Vagina (tissue), 2 donors: ENCODE measurements around the gene WWOX. TPM values are rescaled to one million over a fixed set of nuclear protein-coding genes. Genes with fewer than 3 reads are reported as not detected.

Source experiments
- DNase-seq, 2 donors: peaks; one replicate each; pipeline ENCODE4 v3.0.0-alpha.2; 2017; ENCODE audit errors: extremely low spot score in 2 of 2
- H3K27ac ChIP-seq: fragments of 200-600 bp; sonication (generic); one replicate; pipeline ENCODE4 v1.5.1; 2019
- H3K27me3 ChIP-seq: fragments of 200-600 bp; sonication (generic); one replicate; pipeline ENCODE4 v1.5.1; 2019
- H3K36me3 ChIP-seq, 2 donors: fragments of 200-600 bp; sonication (generic); one replicate each; pipeline ENCODE4 v1.5.1; 2017 to 2019
- H3K4me1 ChIP-seq: fragments of 200-600 bp; sonication (generic); one replicate; pipeline ENCODE4 v1.5.1; 2019
- H3K4me3 ChIP-seq, 2 donors: fragments of 200-600 bp; sonication (generic); 1 replicate in 1 of 2; 2 replicates in 1 of 2; pipeline ENCODE4 v1.5.1; 2016 to 2019
- H3K9me3 ChIP-seq: fragments of 200-600 bp; sonication (generic); one replicate; pipeline ENCODE4 v1.5.1; 2019
- POLR2A ChIP-seq, 2 donors: fragments of 450-650 bp; IDR thresholded peaks; one replicate each; pipeline ENCODE4 v1.6.1; 2017; ENCODE audit warnings: antibody characterized with exemption in 2 of 2, mild to moderate bottlenecking in 2 of 2, moderate library complexity in 2 of 2
- POLR2AphosphoS5 ChIP-seq, 2 donors: sonication (generic); formaldehyde crosslinking; IDR thresholded peaks; one replicate each; pipeline ENCODE4 v1.9.0; 2017; ENCODE audit warnings: antibody characterized with exemption in 2 of 2, mild to moderate bottlenecking in 2 of 2, low read depth in 1 of 2; ENCODE audit not compliant: insufficient read depth in 1 of 2
- intact Hi-C: fragments of 100-400 bp; cut with DNase I; formaldehyde crosslinking; loops from one replicate; pipeline ENCODE4 v1.15.1; 2023
- total RNA-seq: library from RNA; depleted of rRNA; stranded (reverse); fragments of >200 nt; gene quantifications from one replicate; pipeline ENCODE4 v1.2.3, GENCODE V29; 2016
- TF ChIP-seq, protein P1 (sequence below), 3 experiments: fragments of 450-650 bp in 2 of 3; fragments of 200-600 bp in 1 of 3; sonication (generic) in 1 of 3; IDR thresholded peaks; one replicate each; pipeline ENCODE4 v1.5.1; 2017 to 2019; ENCODE audit warnings: antibody characterized with exemption in 3 of 3, mild to moderate bottlenecking in 2 of 3, moderate library complexity in 2 of 3

WWOX gene
- total RNA-seq, 1 donor from 2014 or later, result 33.1 TPM

DNA sequence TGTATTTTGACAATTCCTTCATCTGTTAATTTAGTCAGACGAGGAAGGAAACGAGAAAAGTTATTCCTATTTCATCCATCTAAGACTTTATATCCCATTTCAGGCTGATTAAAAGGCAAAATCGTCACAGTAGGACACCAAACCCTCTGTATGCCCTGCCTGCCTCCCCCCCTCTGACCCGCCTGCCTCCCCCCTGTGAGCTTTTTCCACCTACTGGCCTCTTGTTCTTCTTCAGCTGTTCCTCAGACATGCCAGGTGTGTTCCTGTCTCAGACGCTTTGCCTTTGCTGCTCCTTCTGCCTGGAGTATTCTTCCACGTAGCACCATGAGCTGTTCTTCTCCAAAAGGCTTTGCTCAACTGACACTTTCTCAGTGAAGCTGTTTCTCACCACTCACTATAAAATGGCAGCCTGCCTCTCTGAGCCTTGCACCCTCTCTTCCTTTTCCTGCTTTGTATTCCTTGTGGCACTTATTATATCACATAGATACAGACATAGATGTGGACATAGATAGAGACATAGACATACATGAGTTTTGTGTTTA lies 777.7 kb downstream of the WWOX start:
- no peaks in the 10 kb centered on the region for H3K36me3 ChIP-seq
- TF ChIP-seq POLR2AphosphoS5 (IDR thresholded peaks at IDR 0.05; ENCODE audit: insufficient read depth in 1 of 2, low read depth in 1 of 2) (no peak), POLR2A (IDR thresholded peaks at IDR 0.05) (no peak)
- TF ChIP-seq, protein P1, sequence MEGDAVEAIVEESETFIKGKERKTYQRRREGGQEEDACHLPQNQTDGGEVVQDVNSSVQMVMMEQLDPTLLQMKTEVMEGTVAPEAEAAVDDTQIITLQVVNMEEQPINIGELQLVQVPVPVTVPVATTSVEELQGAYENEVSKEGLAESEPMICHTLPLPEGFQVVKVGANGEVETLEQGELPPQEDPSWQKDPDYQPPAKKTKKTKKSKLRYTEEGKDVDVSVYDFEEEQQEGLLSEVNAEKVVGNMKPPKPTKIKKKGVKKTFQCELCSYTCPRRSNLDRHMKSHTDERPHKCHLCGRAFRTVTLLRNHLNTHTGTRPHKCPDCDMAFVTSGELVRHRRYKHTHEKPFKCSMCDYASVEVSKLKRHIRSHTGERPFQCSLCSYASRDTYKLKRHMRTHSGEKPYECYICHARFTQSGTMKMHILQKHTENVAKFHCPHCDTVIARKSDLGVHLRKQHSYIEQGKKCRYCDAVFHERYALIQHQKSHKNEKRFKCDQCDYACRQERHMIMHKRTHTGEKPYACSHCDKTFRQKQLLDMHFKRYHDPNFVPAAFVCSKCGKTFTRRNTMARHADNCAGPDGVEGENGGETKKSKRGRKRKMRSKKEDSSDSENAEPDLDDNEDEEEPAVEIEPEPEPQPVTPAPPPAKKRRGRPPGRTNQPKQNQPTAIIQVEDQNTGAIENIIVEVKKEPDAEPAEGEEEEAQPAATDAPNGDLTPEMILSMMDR (IDR thresholded peaks at IDR 0.05), result no peak
- no peak overlapping the region for H3K4me3 ChIP-seq
- no peaks in the 10 kb centered on the region for H3K4me1 ChIP-seq
- intact Hi-C loops, result no loop called here
- no peaks in the 10 kb centered on the region for H3K9me3 ChIP-seq
- no peaks in the 10 kb centered on the region for H3K27me3 ChIP-seq
- DNase-seq, result no peak
- H3K27ac ChIP-seq, result no peak overlapping the region

DNA sequence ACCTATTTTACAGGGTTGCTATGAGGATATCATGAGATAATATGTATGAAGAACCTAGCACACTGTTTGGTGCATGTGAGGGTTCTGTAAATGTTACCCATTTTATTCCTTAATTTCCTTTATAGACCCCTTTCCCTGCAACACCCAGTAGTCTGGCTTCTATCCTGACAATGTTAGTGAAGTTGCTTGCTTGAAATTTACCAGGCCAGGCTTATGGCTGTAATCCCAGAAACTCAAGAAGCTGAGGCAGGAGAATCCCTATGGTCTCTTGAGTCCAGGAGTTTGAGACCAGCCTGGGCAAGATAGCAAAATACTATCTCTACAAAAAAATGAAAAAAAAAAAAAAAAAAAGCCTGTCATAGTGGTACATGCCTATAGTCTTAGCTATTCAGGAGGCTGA lies 779.1 kb downstream of the WWOX start:
- intact Hi-C loops, result no loop called here
- Histone ChIP-seq H3K4me1 (no peaks in the 10 kb centered on the region), H3K9me3 (no peaks in the 10 kb centered on the region), H3K4me3 (no peak overlapping the region), H3K27ac (no peak overlapping the region), H3K36me3 (no peaks in the 10 kb centered on the region), H3K27me3 (no peaks in the 10 kb centered on the region)
- no peak for TF ChIP-seq POLR2AphosphoS5 (IDR thresholded peaks at IDR 0.05; ENCODE audit: insufficient read depth in 1 of 2, low read depth in 1 of 2)
- no peak for TF ChIP-seq POLR2A (IDR thresholded peaks at IDR 0.05)
- TF ChIP-seq, protein P1 (IDR thresholded peaks at IDR 0.05), result no peak
- DNase-seq, result no peak

DNA sequence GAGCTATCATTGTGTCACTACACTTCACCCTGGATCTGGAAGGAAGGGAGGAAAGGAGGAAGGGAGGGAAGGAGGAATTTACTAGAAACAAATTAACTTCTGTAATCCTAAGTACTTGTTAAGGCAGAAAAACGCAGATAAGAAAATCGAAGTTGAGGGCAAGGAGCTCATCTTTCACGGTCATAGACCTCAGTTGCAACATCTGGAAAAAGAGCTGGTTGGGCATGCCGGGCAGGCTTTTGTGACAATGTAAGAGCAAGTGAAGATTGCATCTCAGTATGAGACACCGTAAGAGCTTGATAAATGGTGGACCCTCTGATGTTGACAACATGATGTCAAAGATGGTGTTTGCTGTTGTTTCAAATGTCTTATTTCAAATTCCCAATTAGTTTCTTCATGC lies 779.6 kb downstream of the WWOX start:
- intact Hi-C loops, result no loop called here
- no peaks in the 10 kb centered on the region for H3K4me1 ChIP-seq
- no peaks in the 10 kb centered on the region for H3K27me3 ChIP-seq
- no peaks in the 10 kb centered on the region for H3K36me3 ChIP-seq
- no peak for TF ChIP-seq POLR2A (IDR thresholded peaks at IDR 0.05)
- no peak for TF ChIP-seq POLR2AphosphoS5 (IDR thresholded peaks at IDR 0.05; ENCODE audit: insufficient read depth in 1 of 2, low read depth in 1 of 2)
- TF ChIP-seq, protein P1 (IDR thresholded peaks at IDR 0.05), result no peak
- no peak overlapping the region for H3K27ac ChIP-seq
- no peak for DNase-seq
- H3K4me3 ChIP-seq, result no peak overlapping the region
- H3K9me3 ChIP-seq, result no peaks in the 10 kb centered on the region

DNA sequence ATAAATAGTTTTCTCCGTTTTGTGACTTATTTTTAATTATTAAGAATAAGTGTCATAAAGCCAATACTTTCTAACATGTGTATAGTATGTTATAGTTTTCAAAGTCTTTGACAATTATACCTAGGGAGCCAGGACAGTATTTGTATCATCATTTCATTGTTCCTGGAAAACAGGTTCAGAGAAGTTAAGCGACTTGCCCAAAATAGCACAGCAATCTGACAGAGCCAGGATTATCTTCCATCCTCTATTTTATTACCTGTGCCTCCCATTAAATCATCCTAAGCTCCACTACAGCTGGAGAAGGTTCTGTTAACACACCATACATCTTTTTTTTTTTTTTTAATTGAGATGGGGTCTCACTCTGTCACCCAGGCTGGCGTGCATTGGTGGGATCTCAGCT lies 782.7 kb downstream of the WWOX start:
- Histone ChIP-seq H3K9me3 (no peaks in the 10 kb centered on the region), H3K27ac (no peak overlapping the region), H3K4me3 (no peak overlapping the region), H3K36me3 (no peaks in the 10 kb centered on the region), H3K4me1 (no peaks in the 10 kb centered on the region), H3K27me3 (no peaks in the 10 kb centered on the region)
- TF ChIP-seq, protein P1 (IDR thresholded peaks at IDR 0.05), result no peak
- TF ChIP-seq POLR2A (IDR thresholded peaks at IDR 0.05) (no peak), POLR2AphosphoS5 (IDR thresholded peaks at IDR 0.05; ENCODE audit: insufficient read depth in 1 of 2, low read depth in 1 of 2) (no peak)
- no peak for DNase-seq
- intact Hi-C loops, result no loop called here

DNA sequence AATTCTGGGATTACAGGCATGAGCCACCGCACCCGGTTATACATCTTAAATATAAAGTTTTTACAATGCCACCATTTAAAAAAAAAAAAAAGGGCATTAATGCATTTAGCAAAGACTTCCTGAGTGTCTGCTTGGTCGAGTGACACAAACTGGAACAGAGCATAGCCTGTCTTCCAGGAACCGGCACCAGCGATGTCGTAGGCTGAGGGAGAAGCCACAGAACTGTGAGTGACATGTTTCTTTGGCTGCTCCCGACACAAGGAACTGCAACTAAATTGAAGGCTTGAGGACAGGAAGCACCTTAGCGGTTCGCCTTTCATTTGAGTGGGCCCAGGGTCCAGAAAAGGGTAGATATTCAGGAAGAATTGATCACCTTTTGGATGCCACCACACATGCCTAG lies 783.3 kb downstream of the WWOX start:
- Histone ChIP-seq H3K4me3 (no peak overlapping the region), H3K4me1 (no peaks in the 10 kb centered on the region), H3K27ac (no peak overlapping the region), H3K36me3 (no peaks in the 10 kb centered on the region), H3K27me3 (no peaks in the 10 kb centered on the region), H3K9me3 (no peaks in the 10 kb centered on the region)
- no peak for DNase-seq
- TF ChIP-seq POLR2AphosphoS5 (IDR thresholded peaks at IDR 0.05; ENCODE audit: insufficient read depth in 1 of 2, low read depth in 1 of 2) (no peak), POLR2A (IDR thresholded peaks at IDR 0.05) (no peak)
- TF ChIP-seq, protein P1 (IDR thresholded peaks at IDR 0.05), result no peak
- intact Hi-C loops, result no loop called here
